ENCODE results near the gene APOH.
A peak's percentile ranks its signal among the peaks of the same experiment; 100 is the strongest.
"Not testable (repeated sequence)": the region's sequence is repeated elsewhere in the genome, so short reads cannot be mapped to it uniquely, and the experiment has no call there.

Gene APOH

DNA sequence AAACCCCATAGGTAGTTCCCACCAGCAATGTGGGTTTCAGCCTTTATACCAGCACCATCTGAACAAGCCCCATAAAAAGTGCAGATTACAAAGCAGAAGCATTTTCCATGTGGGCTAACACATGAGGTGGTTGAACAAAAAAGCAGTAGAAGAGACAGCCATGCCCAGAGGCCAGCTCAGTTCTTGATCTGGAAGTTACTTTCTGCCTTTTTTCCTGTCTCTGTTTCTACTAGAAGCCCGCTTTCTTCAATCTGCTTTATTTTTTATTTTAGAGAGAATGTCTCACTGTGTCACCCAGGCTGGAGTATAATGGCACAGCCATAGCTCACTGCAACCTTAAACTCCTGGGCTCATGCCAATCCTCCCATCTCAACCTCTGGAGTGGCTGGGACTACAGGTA is 31.5 kb upstream of the APOH start:
- H3K4me2 ChIP-seq (ENCODE audit: low read length): no peak overlapping the region
- no peak overlapping the region for H3K9ac ChIP-seq (ENCODE audit: low read depth, low read length)
- no peaks in the 10 kb centered on the region for H3K27me3 ChIP-seq (ENCODE audit: control insufficient read depth, insufficient read depth, low read length)
- no peak overlapping the region for H3K4me3 ChIP-seq (ENCODE audit: low read length)
- H3K9me3 ChIP-seq (replicated peaks; ENCODE audit: low read length): no peaks in the 10 kb centered on the region
- H3K36me3 ChIP-seq (ENCODE audit: insufficient read depth, low read length): no peaks in the 10 kb centered on the region
- H3K4me1 ChIP-seq (ENCODE audit: control insufficient read depth, insufficient read depth, low read length): no peaks in the 10 kb centered on the region

DNA sequence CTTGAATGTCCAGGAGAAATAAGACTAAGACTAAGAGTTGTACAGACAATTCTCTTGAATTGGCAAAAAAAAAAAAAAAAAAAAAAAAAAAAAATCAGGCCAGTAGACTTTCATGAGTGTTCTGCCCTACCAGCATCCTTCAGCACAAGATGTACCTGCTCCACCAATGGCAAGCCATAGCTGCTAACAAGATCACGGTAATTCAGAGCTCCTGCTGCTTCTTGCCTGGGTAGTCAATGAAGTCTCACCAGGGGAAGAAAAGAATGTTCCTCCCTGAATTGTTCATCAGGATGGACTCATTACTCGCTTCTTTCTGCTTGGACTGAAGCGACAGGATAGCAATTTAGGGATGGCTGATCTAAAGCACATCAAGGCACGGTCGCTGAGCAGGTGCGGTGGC is 31.1 kb upstream of the APOH start:
- H3K9me3 ChIP-seq (replicated peaks; ENCODE audit: low read length): no peaks in the 10 kb centered on the region
- no peak overlapping the region for H3K4me3 ChIP-seq (ENCODE audit: low read length)
- H3K4me2 ChIP-seq (ENCODE audit: low read length): no peak overlapping the region
- no peaks in the 10 kb centered on the region for H3K36me3 ChIP-seq (ENCODE audit: insufficient read depth, low read length)
- no peak overlapping the region for H3K9ac ChIP-seq (ENCODE audit: low read depth, low read length)
- H3K4me1 ChIP-seq (ENCODE audit: control insufficient read depth, insufficient read depth, low read length): peaks cover 4% of the 10 kb centered on the region
- H3K27me3 ChIP-seq (ENCODE audit: control insufficient read depth, insufficient read depth, low read length): no peaks in the 10 kb centered on the region

DNA sequence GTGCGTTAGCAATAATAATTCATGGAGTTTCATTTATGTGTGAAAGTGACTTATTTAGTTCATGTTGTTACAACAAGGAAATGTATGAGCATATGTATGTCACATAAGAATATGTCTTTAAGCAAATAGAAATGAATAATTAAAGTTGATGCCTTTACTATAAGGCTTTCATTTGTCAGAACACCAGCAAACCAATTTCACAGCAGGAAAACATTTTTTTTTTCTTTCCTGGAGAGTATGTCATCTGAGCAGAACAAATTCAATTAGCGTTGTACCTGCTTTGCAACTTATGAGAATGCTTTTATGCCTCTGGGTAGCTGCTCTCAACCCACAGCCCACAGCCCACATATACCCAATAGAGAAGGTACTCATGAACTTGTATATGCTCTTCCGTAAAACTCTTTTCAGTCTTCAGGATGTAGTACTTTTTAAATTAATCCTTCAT is 26.3 kb upstream of the APOH start:
- H3K4me2 ChIP-seq (ENCODE audit: low read length): no peak overlapping the region
- H3K4me3 ChIP-seq (ENCODE audit: low read length): no peak overlapping the region
- peaks cover 5% of the 10 kb centered on the region for H3K4me1 ChIP-seq (ENCODE audit: control insufficient read depth, insufficient read depth, low read length)
- H3K9ac ChIP-seq (ENCODE audit: low read depth, low read length): no peak overlapping the region
- no peaks in the 10 kb centered on the region for H3K36me3 ChIP-seq (ENCODE audit: insufficient read depth, low read length)
- no peaks in the 10 kb centered on the region for H3K27me3 ChIP-seq (ENCODE audit: control insufficient read depth, insufficient read depth, low read length)
- no peaks in the 10 kb centered on the region for H3K9me3 ChIP-seq (replicated peaks; ENCODE audit: low read length)

DNA sequence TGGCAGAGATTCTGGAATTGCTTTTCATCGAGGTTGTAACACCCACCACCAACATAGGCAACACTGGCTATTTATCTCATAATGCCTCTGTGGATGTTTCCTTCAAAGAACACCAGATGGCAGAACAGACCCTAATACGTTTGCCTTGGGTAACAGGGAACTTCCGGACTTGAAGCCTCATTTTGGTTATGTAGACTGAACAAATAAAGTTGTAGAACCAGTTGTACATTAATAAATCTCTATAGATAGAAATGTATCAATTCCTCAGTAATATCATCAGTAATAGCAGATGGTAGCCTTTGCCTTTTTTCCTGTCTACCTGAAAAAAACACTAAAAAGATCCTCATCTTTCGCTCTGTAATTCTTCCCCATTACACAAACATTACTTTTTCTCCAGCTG is 25.9 kb upstream of the APOH start:
- H3K36me3 ChIP-seq (ENCODE audit: insufficient read depth, low read length): no peaks in the 10 kb centered on the region
- H3K4me1 ChIP-seq (ENCODE audit: control insufficient read depth, insufficient read depth, low read length): peaks cover 5% of the 10 kb centered on the region
- no peaks in the 10 kb centered on the region for H3K9me3 ChIP-seq (replicated peaks; ENCODE audit: low read length)
- no peaks in the 10 kb centered on the region for H3K27me3 ChIP-seq (ENCODE audit: control insufficient read depth, insufficient read depth, low read length)
- no peak overlapping the region for H3K9ac ChIP-seq (ENCODE audit: low read depth, low read length)
- H3K4me3 ChIP-seq (ENCODE audit: low read length): no peak overlapping the region
- no peak overlapping the region for H3K4me2 ChIP-seq (ENCODE audit: low read length)

DNA sequence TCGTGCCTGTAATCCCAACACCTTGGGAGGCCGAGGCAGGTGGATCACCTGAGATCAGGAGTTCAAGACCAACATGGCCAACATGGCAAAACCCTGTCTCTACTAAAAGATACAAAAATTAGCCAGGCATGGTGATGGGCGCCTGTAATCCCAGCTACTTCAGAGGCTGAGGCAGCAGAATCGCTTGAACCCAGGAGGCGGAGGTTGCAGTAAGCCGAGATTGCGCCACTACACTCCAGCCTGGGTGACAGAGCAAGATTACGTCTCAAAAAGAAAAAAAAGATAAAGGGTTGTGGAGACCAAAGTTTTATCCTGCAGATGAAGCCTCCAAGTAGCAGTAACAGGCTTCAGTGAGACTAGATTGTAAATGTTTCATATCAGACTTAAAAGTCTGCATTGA is 24.2 kb upstream of the APOH start:
- H3K4me1 ChIP-seq (ENCODE audit: control insufficient read depth, insufficient read depth, low read length); H3K36me3 ChIP-seq (ENCODE audit: insufficient read depth, low read length); H3K9ac ChIP-seq (ENCODE audit: low read depth, low read length); H3K4me3 ChIP-seq (ENCODE audit: low read length); H3K9me3 ChIP-seq (replicated peaks; ENCODE audit: low read length); H3K27me3 ChIP-seq (ENCODE audit: control insufficient read depth, insufficient read depth, low read length); H3K4me2 ChIP-seq (ENCODE audit: low read length): not testable (repeated sequence)

DNA sequence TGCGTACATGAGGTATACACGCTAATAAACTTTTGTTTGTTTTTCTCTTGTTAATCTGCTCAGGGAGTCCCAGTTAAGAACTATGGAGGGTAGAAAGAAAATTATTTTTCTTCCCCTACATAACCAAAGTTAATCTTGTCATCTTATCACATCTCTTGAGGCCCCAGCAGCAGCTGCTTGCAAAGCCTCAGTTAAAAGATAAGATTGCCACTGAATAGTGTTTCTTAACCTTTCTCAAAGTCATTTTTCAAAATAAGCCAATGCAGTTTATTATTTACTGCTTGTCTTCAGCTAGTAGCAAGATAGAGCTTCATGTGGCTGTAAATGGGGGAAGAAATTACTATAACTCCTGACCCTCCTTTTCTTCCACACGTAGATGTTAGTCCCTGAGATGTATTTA is 21.5 kb upstream of the APOH start:
- no peaks in the 10 kb centered on the region for H3K36me3 ChIP-seq (ENCODE audit: insufficient read depth, low read length)
- H3K27me3 ChIP-seq (ENCODE audit: control insufficient read depth, insufficient read depth, low read length): no peaks in the 10 kb centered on the region
- H3K4me3 ChIP-seq (ENCODE audit: low read length): no peak overlapping the region
- H3K4me1 ChIP-seq (ENCODE audit: control insufficient read depth, insufficient read depth, low read length): peaks cover 5% of the 10 kb centered on the region
- H3K4me2 ChIP-seq (ENCODE audit: low read length): no peak overlapping the region
- H3K9ac ChIP-seq (ENCODE audit: low read depth, low read length): no peak overlapping the region
- H3K9me3 ChIP-seq (replicated peaks; ENCODE audit: low read length): no peaks in the 10 kb centered on the region

DNA sequence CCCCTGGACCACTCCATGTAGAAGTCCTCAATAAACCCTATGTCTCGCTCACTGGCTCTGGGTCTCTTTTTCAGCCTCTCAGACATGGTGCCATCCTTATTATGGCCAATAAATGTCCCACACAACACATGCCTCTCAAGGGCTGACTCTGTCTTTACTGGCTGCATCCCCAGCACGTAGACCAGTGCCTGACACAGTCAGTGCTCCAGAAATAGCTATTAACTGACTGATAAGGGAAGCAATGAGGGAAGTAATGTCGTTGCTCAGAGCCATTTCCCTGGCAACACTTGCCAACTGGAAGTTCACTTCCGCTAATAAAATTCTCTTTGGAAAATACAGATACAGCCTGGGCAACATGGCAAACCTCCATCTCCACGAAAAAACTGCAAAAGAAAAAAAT is 19.1 kb upstream of the APOH start:
- Histone ChIP-seq H3K9me3 (replicated peaks; ENCODE audit: low read length) (no peaks in the 10 kb centered on the region), H3K4me3 (ENCODE audit: low read length) (no peak overlapping the region), H3K36me3 (ENCODE audit: insufficient read depth, low read length) (no peaks in the 10 kb centered on the region), H3K4me1 (ENCODE audit: control insufficient read depth, insufficient read depth, low read length) (no peaks in the 10 kb centered on the region), H3K9ac (ENCODE audit: low read depth, low read length) (no peak overlapping the region), H3K4me2 (ENCODE audit: low read length) (no peak overlapping the region), H3K27me3 (ENCODE audit: control insufficient read depth, insufficient read depth, low read length) (no peaks in the 10 kb centered on the region)

DNA sequence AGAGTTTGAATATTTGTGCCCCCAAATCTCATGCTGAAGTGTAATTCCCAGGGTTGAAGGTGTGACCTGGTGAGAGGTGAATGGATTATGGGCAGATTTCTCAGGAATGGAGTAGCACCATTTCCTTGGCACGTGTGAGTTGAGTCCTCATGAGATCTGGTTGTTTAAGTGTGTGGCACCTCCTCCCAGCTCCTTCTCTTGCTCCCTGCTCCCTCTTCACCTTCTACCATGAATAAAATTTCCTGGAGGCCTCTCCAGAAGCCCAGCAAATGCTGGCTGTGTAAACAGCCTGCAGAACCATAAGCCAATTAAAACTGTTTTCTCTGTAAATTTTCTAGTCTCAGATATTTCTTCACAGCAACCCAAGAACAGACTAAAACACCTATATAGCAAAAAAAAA is 12.6 kb upstream of the APOH start:
- no peaks in the 10 kb centered on the region for H3K9me3 ChIP-seq (replicated peaks; ENCODE audit: low read length)
- H3K4me3 ChIP-seq (ENCODE audit: low read length): no peak overlapping the region
- no peaks in the 10 kb centered on the region for H3K36me3 ChIP-seq (ENCODE audit: insufficient read depth, low read length)
- peaks cover 19% of the 10 kb centered on the region for H3K4me1 ChIP-seq (ENCODE audit: control insufficient read depth, insufficient read depth, low read length)
- H3K27me3 ChIP-seq (ENCODE audit: control insufficient read depth, insufficient read depth, low read length): no peaks in the 10 kb centered on the region
- no peak overlapping the region for H3K9ac ChIP-seq (ENCODE audit: low read depth, low read length)
- no peak overlapping the region for H3K4me2 ChIP-seq (ENCODE audit: low read length)

DNA sequence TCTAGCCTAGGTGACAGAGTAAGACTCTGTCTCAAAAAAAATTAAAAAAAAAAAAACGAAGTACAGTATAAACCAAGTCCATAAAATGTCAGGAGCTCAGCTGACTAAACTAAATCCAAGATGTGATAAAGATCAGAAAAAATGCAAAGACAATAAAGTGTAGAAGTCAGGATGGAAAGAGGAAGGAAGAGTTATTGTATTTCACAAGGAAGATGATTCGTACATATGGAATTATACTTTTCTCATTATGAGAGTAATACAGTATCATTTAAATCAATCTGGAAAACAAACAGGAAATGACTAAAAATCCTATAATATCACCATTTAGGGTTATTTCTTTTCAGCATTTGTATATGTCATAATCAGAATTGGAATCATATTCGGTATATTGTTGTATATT is 11.4 kb upstream of the APOH start:
- Histone ChIP-seq H3K9ac (ENCODE audit: low read depth, low read length) (no peak overlapping the region), H3K9me3 (replicated peaks; ENCODE audit: low read length) (no peaks in the 10 kb centered on the region), H3K36me3 (ENCODE audit: insufficient read depth, low read length) (no peaks in the 10 kb centered on the region), H3K4me1 (ENCODE audit: control insufficient read depth, insufficient read depth, low read length) (peaks cover 19% of the 10 kb centered on the region), H3K27me3 (ENCODE audit: control insufficient read depth, insufficient read depth, low read length) (no peaks in the 10 kb centered on the region), H3K4me2 (ENCODE audit: low read length) (peak overlapping the region; percentile 11), H3K4me3 (ENCODE audit: low read length) (no peak overlapping the region)

DNA sequence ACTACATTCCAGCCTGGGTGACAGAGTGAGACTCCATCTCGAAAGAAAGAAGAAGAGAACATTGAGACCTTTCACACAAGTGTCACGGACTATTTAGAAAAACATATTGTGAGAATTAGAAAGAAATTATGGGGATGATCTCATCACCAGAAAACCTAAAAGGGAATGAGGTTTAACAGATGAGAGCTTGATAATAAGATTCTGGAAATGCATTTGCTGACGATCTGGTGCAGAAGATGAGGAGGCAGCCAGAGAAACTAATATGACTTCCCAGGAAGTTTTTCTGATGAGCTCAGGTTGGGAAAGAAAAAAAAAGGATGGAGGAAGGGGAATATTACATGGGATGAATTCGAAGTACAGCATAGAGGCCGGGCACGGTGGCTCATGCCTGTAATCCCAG is 10.8 kb upstream of the APOH start:
- no peaks in the 10 kb centered on the region for H3K9me3 ChIP-seq (replicated peaks; ENCODE audit: low read length)
- no peak overlapping the region for H3K9ac ChIP-seq (ENCODE audit: low read depth, low read length)
- H3K4me2 ChIP-seq (ENCODE audit: low read length): no peak overlapping the region
- no peaks in the 10 kb centered on the region for H3K36me3 ChIP-seq (ENCODE audit: insufficient read depth, low read length)
- H3K4me3 ChIP-seq (ENCODE audit: low read length): no peak overlapping the region
- H3K4me1 ChIP-seq (ENCODE audit: control insufficient read depth, insufficient read depth, low read length): peaks cover 19% of the 10 kb centered on the region
- H3K27me3 ChIP-seq (ENCODE audit: control insufficient read depth, insufficient read depth, low read length): no peaks in the 10 kb centered on the region

DNA sequence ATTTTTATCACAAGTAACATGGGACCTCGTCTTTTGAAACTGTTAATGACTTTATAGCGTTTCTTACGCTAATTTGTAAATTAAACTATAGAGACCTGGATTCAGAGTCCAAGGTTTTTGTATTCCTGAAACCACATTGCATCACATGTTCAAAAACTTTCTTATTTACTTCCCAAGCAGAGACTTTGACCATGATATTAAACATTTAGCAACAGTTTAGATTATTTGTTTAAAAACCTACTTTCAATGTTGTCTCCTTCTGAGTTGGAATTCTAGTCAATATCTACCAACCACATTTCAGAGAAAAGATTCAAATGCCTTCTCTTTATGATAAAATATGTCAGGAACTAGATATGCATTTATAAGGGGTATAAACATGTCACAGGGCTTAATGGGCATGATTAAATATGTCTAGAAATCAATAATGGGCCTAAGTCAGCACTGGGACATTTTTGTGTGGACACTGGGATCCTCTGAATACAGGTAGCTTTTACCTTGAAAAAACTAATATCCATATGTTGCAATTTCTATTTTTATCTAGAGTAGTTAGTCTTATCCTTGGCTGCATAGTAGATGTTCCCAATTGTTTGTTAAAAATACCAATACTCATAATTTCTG is 6.3 kb upstream of the APOH start:
- no peaks in the 10 kb centered on the region for H3K36me3 ChIP-seq (ENCODE audit: insufficient read depth, low read length)
- H3K4me3 ChIP-seq (ENCODE audit: low read length): no peak overlapping the region
- no peaks in the 10 kb centered on the region for H3K27me3 ChIP-seq (ENCODE audit: control insufficient read depth, insufficient read depth, low read length)
- no peaks in the 10 kb centered on the region for H3K9me3 ChIP-seq (replicated peaks; ENCODE audit: low read length)
- no peak overlapping the region for H3K4me2 ChIP-seq (ENCODE audit: low read length)
- H3K9ac ChIP-seq (ENCODE audit: low read depth, low read length): no peak overlapping the region
- peaks cover 10% of the 10 kb centered on the region for H3K4me1 ChIP-seq (ENCODE audit: control insufficient read depth, insufficient read depth, low read length)

DNA sequence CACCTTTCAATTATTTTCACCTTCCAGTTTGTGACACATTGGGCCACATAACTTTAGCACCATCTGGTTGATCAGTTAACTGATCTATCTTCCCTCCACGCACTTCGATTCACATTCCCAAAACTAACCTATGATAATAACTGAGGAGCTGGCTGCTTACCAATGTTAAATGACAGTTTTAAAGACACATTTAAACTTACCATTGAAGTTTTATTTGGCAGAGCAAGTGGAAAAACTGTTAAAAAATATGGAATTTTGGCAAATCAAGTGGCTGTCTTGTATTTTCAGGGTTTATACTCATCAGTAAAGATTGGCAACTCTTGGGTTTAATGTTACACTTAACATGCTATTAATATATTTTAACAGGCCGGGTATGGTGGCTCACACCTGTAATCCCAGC is 5.4 kb upstream of the APOH start:
- Histone ChIP-seq H3K9ac (ENCODE audit: low read depth, low read length) (no peak overlapping the region), H3K36me3 (ENCODE audit: insufficient read depth, low read length) (no peaks in the 10 kb centered on the region), H3K27me3 (ENCODE audit: control insufficient read depth, insufficient read depth, low read length) (no peaks in the 10 kb centered on the region), H3K4me2 (ENCODE audit: low read length) (no peak overlapping the region), H3K4me1 (ENCODE audit: control insufficient read depth, insufficient read depth, low read length) (peaks cover under 1% of the 10 kb centered on the region), H3K9me3 (replicated peaks; ENCODE audit: low read length) (no peaks in the 10 kb centered on the region), H3K4me3 (ENCODE audit: low read length) (no peak overlapping the region)
